Measurements from ENCODE around the gene GAS5. TPM values are rescaled to one million over a fixed set of nuclear protein-coding genes. Genes with fewer than 3 reads are reported as not detected.
A peak's percentile ranks its signal among the peaks of the same experiment; 100 is the strongest.

Gene GAS5
- total and polyA plus RNA-seq, 9 of the 15 experiments (the other 6 are each of a cell fraction or from before 2014, with no cell fraction given), result 565 to 1,860 (median 1,006) TPM

- TF ChIP-seq DEAF1 (CRISPR knock-in tag; IDR thresholded peaks at IDR 0.05) (no peak), TOE1 (IDR thresholded peaks at IDR 0.05; ENCODE audit: borderline replicate concordance) (peak; percentile 85; the same call in 1 of the 2 replicates), TOE1 (CRISPR knock-in tag; IDR thresholded peaks at IDR 0.05; ENCODE audit: borderline replicate concordance, low read depth) (no peak), ZNF133 (CRISPR knock-in tag; IDR thresholded peaks at IDR 0.05) (no peak), E2F6 (IDR thresholded peaks at IDR 0.05; ENCODE audit: borderline replicate concordance in 1 of 2, extremely low read depth in 1 of 2, insufficient read depth in 1 of 2, insufficient read length in 1 of 2, low read depth in 1 of 2, low read length in 1 of 2, poor library complexity in 1 of 2, severe bottlenecking in 1 of 2) (no peak), ARID3A (IDR thresholded peaks at IDR 0.05; ENCODE audit: borderline replicate concordance, low read depth, low read length) (no peak), ARID2 (IDR thresholded peaks at IDR 0.05) (no peak), BRCA1 (IDR thresholded peaks at IDR 0.05) (no peak), BRCA1 (CRISPR knock-in tag; IDR thresholded peaks at IDR 0.05) (no peak), CSDE1 (IDR thresholded peaks at IDR 0.05) (no peak), TAF7 (tag; IDR thresholded peaks at IDR 0.05) (no peak), HDAC1 (IDR thresholded peaks at IDR 0.05) (no peak), RAD21 (CRISPR knock-in tag; conservative IDR thresholded peaks at IDR 0.05 in 1 of 2, IDR thresholded peaks at IDR 0.05 in 1 of 2) (peak in 1 of 2 experiments; percentile 16; a peak in 1 of 4 replicates), THAP12 (CRISPR knock-in tag; IDR thresholded peaks at IDR 0.05) (no peak), SMARCE1 (IDR thresholded peaks at IDR 0.05) (no peak), ZNF347 (CRISPR knock-in tag; IDR thresholded peaks at IDR 0.05; ENCODE audit: low read depth) (no peak), BACH1 (tag; IDR thresholded peaks at IDR 0.05) (0 out of 2 replicates have a peak, but pooled peaks have one; percentile 52)
Measured at GRCh38 chr1:173871500-173871899, 3.7 kb upstream of the GAS5 start (continued).
